B cell (primary cell): ENCODE data around the gene HSP90B1. TPM values are rescaled to one million over a fixed set of nuclear protein-coding genes. Genes with fewer than 3 reads are reported as not detected.

Source experiments
- ATAC-seq: fragments of 200-7000 bp; cut with Tn5 transposase; one replicate; pipeline ENCODE4 v1.10.0; 2021; ENCODE audit warnings: low read depth, mild to moderate bottlenecking, moderate number of reproducible peaks, moderate library complexity
- CTCF ChIA-PET: fragments of 350-600 bp; sonication (Branson Sonifier 250); formaldehyde crosslinking; loops from one replicate; lab custom pipeline; 2021; ENCODE audit warnings: antibody characterized with exemption, inconsistent platforms; lab: Charles Lee
- POLR2A ChIA-PET: fragments of 350-600 bp; sonication (Branson Sonifier 250); formaldehyde crosslinking; loops from one replicate; lab custom pipeline; 2021; ENCODE audit warnings: antibody characterized with exemption; lab: Charles Lee
- DNase-seq: peaks from one replicate; pipeline ENCODE4 v3.0.0; 2013
- H2AFZ ChIP-seq: 2 replicates; pipeline ENCODE4 v1.6.1; 2012; ENCODE audit warnings: mild to moderate bottlenecking, low read depth, low read length; ENCODE audit not compliant: insufficient read depth, poor library complexity, severe bottlenecking
- H3K27ac ChIP-seq, 2 donors: 1 replicate in 1 of 2; 2 replicates in 1 of 2; pipeline ENCODE4 v1.5.1; 2012 to 2013; ENCODE audit warnings: low read length in 2 of 2, mild to moderate bottlenecking in 2 of 2, moderate library complexity in 1 of 2
- H3K27me3 ChIP-seq, 4 experiments: fragments of 200-600 bp in 1 of 4; sonication (generic) in 1 of 4; replicated peaks in 1 of 4; 1 replicate in 2 of 4; 2 replicates in 2 of 4; pipeline versions ENCODE4 v1.6.1 to v1.7.0; 2013 to 2016; ENCODE audit warnings: low read length in 3 of 4, mild to moderate bottlenecking in 2 of 4, mixed read lengths in 1 of 4, moderate library complexity in 1 of 4; ENCODE audit not compliant: insufficient read depth in 4 of 4, control insufficient read depth in 3 of 4; ENCODE audit errors: control extremely low read depth in 1 of 4
- H3K36me3 ChIP-seq, 2 experiments: replicated peaks in 1 of 2; 1 replicate in 1 of 2; 2 replicates in 1 of 2; pipeline versions ENCODE4 v1.6.1 to v1.7.1; 2013; ENCODE audit warnings: low read length in 1 of 2; ENCODE audit not compliant: insufficient read depth in 2 of 2, control insufficient read depth in 1 of 2; ENCODE audit errors: control extremely low read depth in 1 of 2, extremely low read depth in 1 of 2
- H3K4me1 ChIP-seq, 2 donors: fragments of 200-600 bp in 1 of 2; sonication (generic) in 1 of 2; 1 replicate in 1 of 2; 2 replicates in 1 of 2; pipeline versions ENCODE4 v1.5.1 to v1.6.1; 2013 to 2017; ENCODE audit warnings: low read length in 2 of 2; ENCODE audit not compliant: control insufficient read depth in 2 of 2, insufficient read depth in 2 of 2
- H3K4me2 ChIP-seq: replicated peaks from 2 replicates; pipeline ENCODE3; 2012; ENCODE audit warnings: mild to moderate bottlenecking, low read depth, low read length; ENCODE audit not compliant: poor library complexity, severe bottlenecking
- H3K4me3 ChIP-seq, 5 experiments: fragments of 200-600 bp in 1 of 5; sonication (generic) in 1 of 5; 1 replicate in 3 of 5; 2 replicates in 2 of 5; pipeline versions ENCODE4 v1.5.1 to v1.7.0; 2011 to 2016; ENCODE audit warnings: low read length in 4 of 5, mild to moderate bottlenecking in 4 of 5, low read depth in 2 of 5, control low read depth in 1 of 5, moderate library complexity in 1 of 5; ENCODE audit not compliant: insufficient read depth in 1 of 5; ENCODE audit errors: control extremely low read depth in 1 of 5, extremely low read depth in 1 of 5
- H3K79me2 ChIP-seq: fragments of 200-600 bp; sonication (generic); one replicate; pipeline ENCODE4 v1.6.0; 2016; ENCODE audit warnings: low read length; ENCODE audit not compliant: control insufficient read depth, insufficient read depth
- H3K9ac ChIP-seq: fragments of 200-600 bp; sonication (generic); 2 replicates; pipeline ENCODE4 v1.6.1; 2017; ENCODE audit warnings: mild to moderate bottlenecking, low read length, moderate library complexity
- H3K9me3 ChIP-seq, 3 donors: one replicate each; pipeline versions ENCODE4 v1.6.1 to v1.7.1; 2013; ENCODE audit warnings: low read length in 2 of 3; ENCODE audit not compliant: control insufficient read depth in 2 of 3, insufficient read depth in 1 of 3; ENCODE audit errors: control extremely low read depth in 1 of 3
- H4K20me1 ChIP-seq: 2 replicates; pipeline ENCODE4 v1.6.0; 2012; ENCODE audit warnings: mild to moderate bottlenecking, low read length; ENCODE audit not compliant: insufficient read depth, control insufficient read depth, poor library complexity, severe bottlenecking
- H3K27ac Mint-ChIP-seq: one replicate; pipeline ENCODE4 v1.8.0; 2021; ENCODE audit warnings: mixed read lengths
- H3K27me3 Mint-ChIP-seq: one replicate; pipeline ENCODE4 v1.8.0; 2021; ENCODE audit warnings: mixed read lengths
- H3K4me1 Mint-ChIP-seq: one replicate; pipeline ENCODE4 v1.8.0; 2021; ENCODE audit warnings: mixed read lengths
- H3K4me3 Mint-ChIP-seq: one replicate; pipeline ENCODE4 v1.8.0; 2021; ENCODE audit warnings: mixed read lengths
- H3K9me3 Mint-ChIP-seq: one replicate; pipeline ENCODE4 v1.8.0; 2022; ENCODE audit warnings: mixed read lengths; ENCODE audit not compliant: insufficient read depth
- CTCF ChIP-seq: fragments of 200-600 bp; IDR thresholded peaks from one replicate; pipeline ENCODE4 v1.8.0; 2022; ENCODE audit warnings: antibody characterized with exemption, mild to moderate bottlenecking
- EZH2 ChIP-seq: IDR thresholded peaks from 2 replicates; pipeline ENCODE4 v1.6.1; 2012; ENCODE audit warnings: borderline replicate concordance, low read depth, mild to moderate bottlenecking, moderate library complexity, low read length; ENCODE audit not compliant: insufficient read depth, poor library complexity, severe bottlenecking
- WGBS: methylation state at CpG from one replicate; pipeline ENCODE4 v1.1.5; 2013; ENCODE audit warnings: missing lambda C conversion rate; ENCODE audit not compliant: insufficient coverage; 5-methylcytosine and 5-hydroxymethylcytosine counted together
- intact Hi-C: fragments of 100-400 bp; cut with micrococcal nuclease; formaldehyde crosslinking; loops from one replicate; pipeline ENCODE4 v1.10.0; 2022
- polyA minus RNA-seq: library from RNA; depleted of rRNA, polyadenylated mRNA; stranded (reverse); fragments of >200 nt; gene quantifications from 2 replicates; pipeline ENCODE4 v1.2.3, GENCODE V29; 2012
- polyA plus RNA-seq: library from polyadenylated mRNA; depleted of rRNA; stranded (reverse); fragments of >200 nt; gene quantifications from 2 replicates; pipeline ENCODE4 v1.2.3, GENCODE V29; 2012
- total RNA-seq, 2 donors: library from RNA; stranded (reverse); fragments of 120-200 nt in 1 of 2; gene quantifications; 1 replicate in 1 of 2; 2 replicates in 1 of 2; pipeline versions ENCODE4 v1.2.3 to v1.2.4, GENCODE V29; 2013 to 2022

Gene HSP90B1
- total RNA-seq, result 203 and 207 TPM in 2 replicates
- 251 TPM for total RNA-seq (2013)
- 94.5 and 142 TPM in 2 replicates for polyA plus RNA-seq
- 87.5 and 124 TPM in 2 replicates for polyA minus RNA-seq

- Histone ChIP-seq H3K4me2 (peak within 1 kb of the TSS; percentile 86), H2AFZ (peak within 1 kb of the TSS; percentile 49), H4K20me1 (peaks cover 14% of the 10 kb centered on the region), H3K36me3 (peaks cover 5 to 29% of the 10 kb centered on the region in 2 experiments), H3K9me3 (no peaks in the 10 kb centered on the region), H3K27ac (peak within 1 kb of the TSS; percentile 97 to 100), H3K27me3 (no peaks in the 10 kb centered on the region), H3K4me3 (peak within 1 kb of the TSS; percentile 80 to 93 (median 85)), H3K4me1 (peaks cover 32 to 34% of the 10 kb centered on the region in 2 donors), H3K79me2 (peaks cover 48% of the 10 kb centered on the region), H3K9ac (peak within 1 kb of the TSS; percentile 98)
- intact Hi-C loops, result loop anchor here (1.0 to 5.0 kb wide), 7 partner anchors 27 to 1868 kb away; partner anchors contain the start of genes HCFC2, NFYB, NT5DC3 and WASHC3
- ChIA-PET POLR2A (interaction anchor here (0.6 to 3.7 kb wide), 13 partner anchors 10 to 1178 kb away, joined by 3 to 40 read pairs (median 5); partner anchors contain the start of genes HCFC2, NFYB and TDG), CTCF (interaction anchor here (0.7 to 4.9 kb wide), 6 partner anchors 27 to 179 kb away, joined by 3 to 23 read pairs (median 8); partner anchors contain the start of gene TDG)
- TF ChIP-seq CTCF (no peak), EZH2 (no peak)
- Mint-ChIP-seq H3K27me3 (no peaks in the 10 kb centered on the region), H3K4me1 (peaks cover 61% of the 10 kb centered on the region), H3K27ac (peak within 1 kb of the TSS; percentile 98), H3K4me3 (peak within 1 kb of the TSS; percentile 93), H3K9me3 (no peaks in the 10 kb centered on the region)
- DNase-seq, result peak; percentile 100
- WGBS, result under 1% methylated on average over 43 of the region's 56 CpGs
- ATAC-seq, result peak; percentile 72
Measured at GRCh38 chr12:103930034-103930786, at the start of gene HSP90B1. Gene HSP90B1 (plus strand): TSS chr12:103930410. CDS start chr12:103930516, 106 bp downstream.

DNA sequence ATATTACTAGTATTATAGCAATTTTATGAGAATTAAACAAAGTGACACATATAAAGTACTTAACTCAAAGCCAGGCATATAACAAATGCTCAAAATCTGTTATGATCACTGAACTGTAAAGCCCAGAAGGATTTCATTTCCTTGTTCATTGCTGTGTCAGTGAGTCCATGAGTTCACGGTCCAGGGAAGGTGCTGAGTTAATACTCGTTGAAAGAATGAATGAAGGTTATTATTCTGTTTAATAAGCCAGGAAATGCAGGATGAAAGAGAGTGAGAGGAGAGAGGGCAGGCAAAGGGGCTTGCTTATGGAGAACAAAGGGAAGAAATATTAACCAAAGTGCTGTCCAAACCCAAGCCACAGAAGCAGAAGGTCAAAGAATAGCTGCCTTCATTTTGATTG lies 48.9 kb upstream of the HSP90B1 start:
- no peaks in the 10 kb centered on the region for H3K9me3 ChIP-seq
- peaks cover 15 to 20% of the 10 kb centered on the region in 2 donors for H3K4me1 ChIP-seq
- no peaks in the 10 kb centered on the region for H3K79me2 ChIP-seq
- Mint-ChIP-seq H3K4me1 (peaks cover 34% of the 10 kb centered on the region), H3K27ac (no peak overlapping the region), H3K9me3 (no peaks in the 10 kb centered on the region), H3K27me3 (no peaks in the 10 kb centered on the region), H3K4me3 (no peak overlapping the region)
- intact Hi-C loops, result loop anchor here (5.0 kb wide), 1 partner anchor 86 kb away; the partner anchor contains the start of gene TDG
- POLR2A ChIA-PET, result no interaction called here
- CTCF ChIA-PET, result interaction anchor here (1.0 to 5.4 kb wide), 3 partner anchors 44 to 229 kb away, joined by 3 to 46 read pairs (median 22); no protein-coding TSS in a partner anchor
- H3K4me2 ChIP-seq, result peak overlapping the region; percentile 5
- H3K36me3 ChIP-seq, result no peaks in the 10 kb centered on the region
- peak; percentile 26 for DNase-seq
- ATAC-seq, result no peak
- H2AFZ ChIP-seq, result no peak overlapping the region
- H3K4me3 ChIP-seq, result no peak overlapping the region
- H4K20me1 ChIP-seq, result no peaks in the 10 kb centered on the region
- 0% methylated on average over 2 of the region's 2 CpGs for WGBS
- no peak overlapping the region for H3K27ac ChIP-seq
- no peak overlapping the region for H3K9ac ChIP-seq
- TF ChIP-seq CTCF (no peak), EZH2 (no peak)
- no peaks in the 10 kb centered on the region for H3K27me3 ChIP-seq
